GM21786 (cell line): ENCODE results near the gene LRP1.

Experiments used
- ATAC-seq: cut with Tn5 transposase; IDR thresholded peaks from one replicate; pipeline ENCODE4 v1.9.1; 2021; ENCODE audit not compliant: unreplicated experiment

The LRP1 gene

DNA sequence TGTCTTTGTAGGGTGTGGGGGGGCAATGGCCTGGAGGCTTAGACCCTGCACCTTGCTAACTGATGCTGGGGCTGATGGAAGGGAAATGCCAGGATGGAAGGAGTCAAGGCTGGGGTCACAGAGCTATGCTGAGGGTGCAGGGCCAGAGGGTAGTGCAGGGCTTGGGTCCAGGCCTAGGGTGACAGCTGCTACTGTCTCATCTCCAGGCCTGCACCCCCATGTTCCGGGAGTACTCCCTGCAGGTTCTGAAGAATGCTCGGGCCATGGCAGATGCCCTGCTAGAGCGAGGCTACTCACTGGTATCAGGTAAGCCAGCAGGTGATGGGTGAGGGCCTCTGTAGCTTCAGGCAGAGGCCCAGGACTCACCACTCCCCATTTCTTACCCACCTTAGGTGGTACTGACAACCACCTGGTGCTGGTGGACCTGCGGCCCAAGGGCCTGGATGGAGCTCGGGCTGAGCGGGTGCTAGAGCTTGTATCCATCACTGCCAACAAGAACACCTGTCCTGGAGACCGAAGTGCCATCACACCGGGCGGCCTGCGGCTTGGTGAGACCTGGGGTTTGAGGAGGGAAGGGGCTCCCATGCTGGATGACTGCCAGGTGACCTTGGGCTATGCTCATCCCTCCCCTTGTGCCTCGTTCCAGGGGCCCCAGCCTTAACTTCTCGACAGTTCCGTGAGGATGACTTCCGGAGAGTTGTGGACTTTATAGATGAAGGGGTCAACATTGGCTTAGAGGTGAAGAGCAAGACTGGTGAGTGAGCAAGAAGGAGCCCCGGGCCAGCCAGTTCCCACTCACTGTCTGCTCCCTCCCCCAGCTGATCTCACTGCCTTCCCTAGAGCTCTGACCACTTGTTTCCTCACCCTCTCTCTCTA is 105.3 kb downstream of the LRP1 start:
- ATAC-seq: no peak

DNA sequence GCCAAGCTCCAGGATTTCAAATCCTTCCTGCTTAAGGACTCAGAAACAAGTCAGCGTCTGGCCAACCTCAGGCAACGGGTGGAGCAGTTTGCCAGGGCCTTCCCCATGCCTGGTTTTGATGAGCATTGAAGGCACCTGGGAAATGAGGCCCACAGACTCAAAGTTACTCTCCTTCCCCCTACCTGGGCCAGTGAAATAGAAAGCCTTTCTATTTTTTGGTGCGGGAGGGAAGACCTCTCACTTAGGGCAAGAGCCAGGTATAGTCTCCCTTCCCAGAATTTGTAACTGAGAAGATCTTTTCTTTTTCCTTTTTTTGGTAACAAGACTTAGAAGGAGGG is 105.9 kb downstream of the LRP1 start:
- ATAC-seq: no peak

DNA sequence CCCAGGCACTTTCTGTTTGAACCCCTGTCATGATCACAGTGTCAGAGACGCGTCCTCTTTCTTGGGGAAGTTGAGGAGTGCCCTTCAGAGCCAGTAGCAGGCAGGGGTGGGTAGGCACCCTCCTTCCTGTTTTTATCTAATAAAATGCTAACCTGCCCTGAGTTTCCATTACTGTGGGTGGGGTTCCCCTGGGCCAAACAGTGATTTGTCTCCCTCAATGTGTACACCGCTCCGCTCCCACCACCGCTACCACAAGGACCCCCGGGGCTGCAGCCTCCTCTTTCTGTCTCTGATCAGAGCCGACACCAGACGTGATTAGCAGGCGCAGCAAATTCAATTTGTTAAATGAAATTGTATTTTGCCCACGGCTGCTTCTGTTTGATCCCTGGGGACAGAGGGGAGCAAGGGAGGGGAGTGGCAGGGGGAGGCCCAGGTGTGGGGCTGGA is 106.3 kb downstream of the LRP1 start:
- ATAC-seq: no peak

DNA sequence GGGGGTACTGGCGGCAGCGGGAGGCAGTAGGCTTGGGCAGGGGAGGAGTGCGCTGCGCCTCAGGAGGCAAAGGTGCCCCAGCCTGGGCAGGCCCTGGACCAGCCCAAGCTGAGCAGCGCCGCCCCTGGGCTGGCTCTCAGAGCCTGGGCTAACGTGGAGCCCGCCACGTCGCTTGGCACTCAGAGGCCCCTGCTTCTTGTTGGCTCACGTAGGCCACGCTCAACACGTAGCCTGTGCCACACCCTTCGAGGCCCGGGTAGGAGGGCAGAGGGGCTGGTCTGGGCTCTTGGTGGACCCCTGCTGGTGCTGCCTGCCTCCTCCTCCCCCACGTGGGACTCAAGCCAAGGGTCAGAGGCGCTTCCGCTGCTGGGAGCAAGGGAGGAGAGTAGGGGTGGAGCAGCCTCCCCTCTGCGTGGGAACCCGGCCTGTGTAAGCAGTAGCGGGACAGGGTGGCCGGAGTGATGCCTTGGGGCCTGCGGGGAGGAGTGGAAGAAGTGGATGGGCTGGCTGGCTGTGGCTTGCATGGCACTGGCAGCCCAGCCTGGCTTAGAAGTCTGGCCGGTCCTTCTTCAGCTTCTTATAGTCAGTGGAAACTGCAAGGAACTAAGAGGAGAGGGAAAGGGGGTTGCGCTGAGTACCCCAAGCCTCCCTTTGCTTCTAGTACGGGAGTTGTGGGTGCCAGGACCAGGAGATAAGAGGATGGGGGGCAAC is 106.9 kb downstream of the LRP1 start:
- ATAC-seq: no peak

DNA sequence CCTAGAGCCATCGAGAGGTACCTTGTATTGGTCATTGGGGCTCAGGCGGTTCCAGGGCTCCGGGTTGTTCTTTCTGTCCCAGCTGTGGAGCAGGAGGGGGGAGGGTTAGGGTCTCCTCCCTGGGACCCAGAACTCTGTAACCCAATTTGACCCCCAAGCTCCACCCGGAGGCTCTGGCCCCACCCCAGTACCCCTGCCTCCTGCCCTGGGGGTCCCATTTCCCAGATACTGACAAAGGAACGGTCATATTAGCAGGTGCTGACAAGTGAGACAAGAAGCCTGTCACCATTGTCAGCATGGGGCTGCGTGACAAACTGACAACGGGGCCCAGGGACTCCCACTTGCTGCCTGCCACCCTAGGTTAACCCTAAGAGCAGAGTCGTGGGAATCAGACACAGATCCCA is 107.4 kb downstream of the LRP1 start:
- no peak for ATAC-seq

DNA sequence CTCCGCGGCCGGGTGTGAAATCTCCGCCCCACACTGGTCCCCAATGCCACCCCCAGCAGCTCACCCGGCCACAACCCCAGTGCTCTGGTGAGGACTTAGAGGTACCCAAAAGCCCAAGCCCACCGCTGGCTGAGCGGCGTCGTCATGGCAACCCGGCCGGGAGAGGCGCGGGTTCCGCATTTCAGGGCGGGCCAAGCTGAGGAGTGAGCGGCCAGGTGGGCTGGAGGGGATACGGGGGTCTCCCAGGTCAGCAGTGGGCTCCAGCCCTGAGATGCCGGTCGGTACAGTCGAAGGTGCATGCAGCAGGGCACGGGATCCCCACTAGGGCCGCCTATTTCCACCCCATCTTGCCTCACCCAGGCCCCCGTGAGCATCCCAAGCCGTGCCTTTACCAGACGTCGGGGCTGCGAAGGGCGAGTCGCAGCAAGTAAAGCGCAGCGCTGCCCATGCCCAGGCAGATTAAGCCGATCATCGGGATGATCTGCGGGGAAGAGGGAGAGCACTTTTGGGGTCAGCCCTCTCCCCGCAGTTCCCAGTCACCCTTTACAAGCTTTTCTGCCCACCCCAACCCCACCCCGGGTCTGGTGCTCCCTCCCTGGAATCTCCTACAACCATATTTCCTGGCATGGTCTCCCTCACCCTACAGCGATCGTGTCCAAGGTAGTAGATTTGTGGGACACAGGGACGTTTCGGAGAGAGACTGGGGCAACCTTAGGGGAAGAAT is 108.1 kb downstream of the LRP1 start:
- ATAC-seq: no peak

DNA sequence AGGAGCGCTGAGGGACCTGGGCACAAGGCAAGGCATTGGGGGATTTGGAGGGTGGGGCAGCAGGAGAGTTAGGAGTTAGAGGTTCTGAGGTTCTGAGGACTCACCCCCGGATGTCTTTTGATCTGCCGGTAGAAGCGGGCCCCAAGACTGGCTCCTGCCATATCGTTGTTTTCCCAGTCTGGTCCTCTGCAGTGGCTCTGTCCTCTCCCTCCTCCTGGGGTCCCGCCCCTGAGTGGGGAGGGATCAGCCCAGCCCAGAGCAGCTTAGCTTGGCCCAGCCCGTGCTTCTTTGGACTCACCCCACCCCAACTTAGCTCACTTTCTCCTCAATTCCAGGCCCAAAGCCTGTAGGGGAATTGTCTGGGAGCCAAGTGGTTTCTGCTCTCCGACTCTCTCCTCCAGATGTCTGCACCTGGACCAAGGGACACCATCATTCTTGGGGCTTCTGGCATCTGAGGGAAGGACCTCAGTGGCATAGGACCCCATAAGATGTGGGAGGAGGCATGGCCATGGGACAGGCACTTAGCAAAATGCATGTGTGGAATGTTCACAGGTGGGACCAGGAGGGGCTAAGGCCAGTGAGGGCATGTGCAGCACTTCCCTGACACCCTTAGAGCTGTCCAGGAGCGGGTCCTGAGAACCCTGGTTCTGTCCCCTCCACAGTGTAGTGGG is 108.8 kb downstream of the LRP1 start:
- no peak for ATAC-seq

DNA sequence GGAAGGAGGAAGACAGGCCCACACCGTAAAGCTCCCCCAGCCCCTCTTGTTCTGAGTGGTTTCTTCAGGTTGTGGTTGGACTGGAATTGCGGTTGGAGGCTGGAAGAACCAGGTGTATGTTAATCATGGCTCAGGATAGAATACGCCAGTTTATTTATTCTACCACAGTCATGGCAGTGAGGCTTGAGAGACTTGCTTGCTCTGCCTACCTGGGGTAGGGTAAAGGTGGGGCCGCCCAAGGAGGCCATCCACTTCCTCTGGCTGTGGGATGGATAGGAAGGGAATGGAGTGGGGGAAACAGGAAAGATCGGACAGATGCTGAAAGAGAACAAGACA is 109.3 kb downstream of the LRP1 start:
- ATAC-seq: no peak

DNA sequence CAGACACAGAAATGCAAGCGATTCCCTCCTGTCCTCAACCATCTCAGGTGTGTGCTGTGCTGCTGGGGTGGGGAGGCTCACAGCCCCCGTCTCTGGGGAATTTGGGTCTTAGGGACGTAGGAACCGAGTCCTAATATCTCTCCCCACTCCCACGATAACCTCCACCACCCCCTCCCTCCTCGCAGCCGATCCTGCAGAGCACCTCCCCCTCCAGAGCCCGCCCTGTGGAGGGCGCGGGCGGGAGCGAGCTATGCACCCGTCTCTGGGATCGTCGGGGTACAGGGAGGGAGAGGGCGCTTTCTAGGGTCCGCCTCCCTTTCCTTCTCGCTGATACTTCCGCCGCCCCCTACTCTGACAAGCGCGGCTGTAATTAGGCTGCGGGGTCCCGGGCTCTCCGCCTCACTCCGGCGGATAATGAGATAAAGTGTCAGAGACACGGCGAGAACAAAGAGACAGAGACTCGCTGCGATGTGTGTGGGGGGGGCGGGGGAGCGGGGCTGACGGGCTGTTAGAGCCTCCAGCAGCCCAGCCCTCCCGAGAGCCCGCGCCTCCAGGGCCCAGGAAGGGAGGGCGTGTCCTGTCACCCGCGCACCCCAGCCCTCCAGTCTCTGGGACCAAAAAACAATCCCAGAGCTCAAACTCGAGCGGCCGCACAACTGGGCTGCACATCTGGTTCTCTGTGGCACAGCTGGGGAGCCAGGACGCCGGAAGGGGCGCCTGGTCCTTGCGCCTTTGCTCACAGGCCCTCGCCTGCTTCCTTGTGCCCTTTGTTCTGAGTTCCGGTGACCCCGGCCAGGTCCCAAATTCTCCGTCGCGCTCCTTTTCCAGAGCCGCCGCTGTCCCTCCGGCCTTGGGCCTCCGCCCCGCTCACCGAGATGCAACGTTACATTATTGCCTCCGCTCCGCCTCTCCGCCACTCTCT is 109.9 kb downstream of the LRP1 start:
- ATAC-seq: no peak

DNA sequence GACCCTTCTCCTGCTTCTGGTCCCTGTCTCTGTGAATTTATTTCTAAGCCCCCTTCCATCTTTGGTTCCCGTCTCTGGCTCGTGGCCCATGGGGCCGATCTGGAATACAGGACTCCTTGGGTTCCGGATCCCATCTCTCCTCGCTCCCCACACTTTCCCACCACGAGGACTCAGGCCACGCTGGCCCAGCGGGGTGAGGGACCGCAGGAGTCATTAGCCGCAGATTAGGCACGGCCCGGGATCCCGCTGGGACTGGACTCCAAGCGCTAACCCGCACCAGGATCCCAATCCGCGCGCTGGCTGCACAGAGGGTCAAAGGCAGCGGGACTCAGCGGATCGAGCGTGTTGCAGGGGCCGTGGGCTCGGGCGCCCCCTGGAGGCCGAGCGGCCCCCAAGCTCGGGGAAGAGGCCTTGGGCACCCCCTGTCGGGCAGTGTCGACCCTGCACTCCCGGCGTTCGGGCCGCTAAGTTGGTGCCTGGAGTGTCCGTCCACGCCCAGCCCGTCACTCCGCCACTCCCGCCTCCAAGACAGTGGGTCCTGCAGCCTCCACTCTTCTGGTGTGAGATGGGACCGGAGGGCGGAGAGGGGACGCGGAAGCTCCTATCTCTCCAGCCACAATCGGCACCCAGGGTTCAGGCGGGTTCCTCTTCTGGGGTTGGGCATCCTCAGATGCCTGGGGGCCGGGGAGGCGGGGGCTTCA is 110.7 kb downstream of the LRP1 start:
- peak; percentile 41 for ATAC-seq

DNA sequence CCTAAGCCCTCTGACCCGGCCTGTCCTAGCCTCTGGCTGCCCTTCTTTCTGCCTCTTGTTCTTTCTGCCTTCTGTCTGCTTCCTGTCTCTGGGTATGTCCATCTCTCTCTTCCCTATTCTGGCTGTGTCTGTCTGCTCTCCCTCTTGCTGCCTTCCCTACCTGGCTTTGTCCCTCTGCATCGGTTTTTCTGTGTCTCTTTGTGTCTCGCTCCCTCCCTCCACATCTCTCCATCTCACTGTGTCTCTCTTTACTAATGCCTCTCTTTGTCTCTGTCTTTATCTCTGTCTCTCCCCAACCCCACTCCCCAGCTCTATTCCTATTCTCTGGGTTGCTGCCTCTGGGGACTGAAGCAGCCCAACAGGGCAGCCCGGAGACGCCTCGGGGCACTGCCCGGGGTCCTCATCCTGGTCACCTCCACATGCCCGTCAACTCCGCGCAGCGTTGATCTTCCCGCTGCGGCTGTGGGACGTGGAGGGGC is 111.3 kb downstream of the LRP1 start:
- ATAC-seq: no peak

DNA sequence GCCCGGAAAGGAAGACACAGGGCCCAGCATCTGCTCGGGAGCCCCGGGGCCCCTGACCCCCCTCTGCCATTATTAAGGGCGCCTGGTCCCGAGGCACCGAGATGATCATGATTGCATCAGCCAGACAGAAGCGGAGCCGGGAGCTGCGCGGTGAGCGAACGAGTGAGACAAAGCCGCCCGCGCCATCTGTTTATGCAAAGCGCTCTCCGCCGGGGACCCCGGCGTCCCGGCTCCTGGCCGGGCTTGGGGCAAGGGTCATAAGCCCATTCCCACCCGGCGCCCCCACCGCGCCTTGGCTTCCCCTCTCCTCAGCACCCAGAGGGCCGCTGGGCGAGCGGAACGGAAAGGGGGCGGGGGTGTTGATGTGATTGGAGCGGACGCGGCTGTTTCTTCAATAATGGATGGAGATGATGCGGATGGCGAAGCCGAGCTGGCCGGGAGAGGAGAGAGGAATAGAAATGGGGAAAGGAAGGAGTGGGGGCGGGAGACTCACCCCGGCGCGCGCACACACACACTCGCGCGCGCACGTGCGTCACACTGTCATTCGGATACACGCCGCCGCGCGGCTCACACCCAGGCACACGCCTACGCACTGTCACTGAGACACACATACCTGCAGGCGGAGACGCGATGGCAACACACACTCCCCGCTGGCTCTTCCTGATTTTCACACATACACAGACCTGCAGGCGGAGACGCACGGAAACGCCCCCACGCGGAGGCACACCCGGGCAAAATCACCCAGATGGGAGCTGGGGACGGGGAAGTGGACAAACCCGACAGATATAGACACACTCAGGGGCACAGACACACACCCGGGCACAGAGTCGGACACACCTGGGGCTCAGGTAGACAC is 112.0 kb downstream of the LRP1 start:
- ATAC-seq: no peak

DNA sequence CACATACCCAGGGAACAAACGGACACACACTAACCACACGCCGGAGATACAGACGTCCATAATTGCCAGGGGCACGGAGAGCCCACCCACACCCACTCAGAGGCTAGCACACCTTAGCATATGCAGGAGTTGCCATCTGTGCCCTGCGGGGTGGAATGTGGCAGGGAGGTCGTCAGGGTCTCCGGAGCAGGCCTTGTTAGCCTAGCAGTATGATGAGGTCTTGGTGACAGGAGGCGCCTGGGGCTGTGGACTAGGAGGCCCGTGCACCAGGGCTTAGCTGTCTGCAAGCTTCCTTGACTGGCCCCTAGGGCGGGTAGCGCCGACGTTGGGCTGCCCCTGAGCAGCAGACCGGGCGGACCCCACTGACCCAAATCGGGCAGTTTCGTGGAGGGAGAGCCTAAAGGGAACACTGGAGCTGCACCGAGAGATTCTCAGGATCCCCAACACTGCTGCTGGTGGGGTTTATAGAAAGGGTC is 112.7 kb downstream of the LRP1 start:
- ATAC-seq: no peak

DNA sequence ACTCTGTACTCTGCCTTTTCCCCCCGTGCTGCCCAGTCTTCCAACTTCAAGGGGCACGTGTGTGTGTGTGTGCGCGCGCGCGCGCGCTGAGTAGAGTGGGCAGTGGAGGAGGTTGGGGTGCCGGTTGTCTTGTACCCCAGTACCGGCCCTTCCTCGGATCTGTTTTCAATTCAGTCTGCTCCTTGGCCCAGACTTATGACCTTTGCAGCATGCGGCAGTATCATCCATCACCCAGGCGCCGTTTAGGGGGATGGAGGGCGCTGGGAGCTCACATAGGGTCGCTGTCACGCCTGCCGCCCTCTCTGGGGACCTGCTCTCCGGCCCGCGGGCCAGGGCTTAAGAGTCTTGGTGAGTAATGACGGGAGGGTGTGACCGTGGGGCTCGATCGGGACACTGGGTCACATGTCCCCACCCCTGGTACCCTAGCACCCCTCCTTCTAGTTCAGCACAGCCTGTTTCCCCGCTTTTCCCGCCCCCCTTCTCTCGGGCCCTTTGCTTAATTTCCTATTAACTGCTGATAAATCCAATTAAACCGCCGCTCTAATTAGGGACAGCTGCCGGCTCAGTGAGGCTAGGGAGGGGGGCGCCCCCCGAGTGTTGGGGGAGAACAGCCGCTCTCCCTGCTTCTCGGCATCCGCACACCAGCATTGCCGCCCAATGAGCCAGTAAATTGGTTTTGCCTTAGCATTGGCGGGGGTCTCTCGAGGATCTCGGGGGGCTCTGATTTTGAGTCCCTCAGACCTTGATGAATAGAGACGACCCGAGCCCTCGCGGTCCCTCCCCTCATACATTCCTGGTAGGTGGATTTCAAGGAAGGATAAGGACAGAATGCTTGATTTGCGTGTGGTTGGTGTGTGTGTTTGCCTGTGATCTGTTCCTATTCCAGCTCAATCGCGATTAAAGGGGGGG is 113.4 kb downstream of the LRP1 start:
- no peak for ATAC-seq

DNA sequence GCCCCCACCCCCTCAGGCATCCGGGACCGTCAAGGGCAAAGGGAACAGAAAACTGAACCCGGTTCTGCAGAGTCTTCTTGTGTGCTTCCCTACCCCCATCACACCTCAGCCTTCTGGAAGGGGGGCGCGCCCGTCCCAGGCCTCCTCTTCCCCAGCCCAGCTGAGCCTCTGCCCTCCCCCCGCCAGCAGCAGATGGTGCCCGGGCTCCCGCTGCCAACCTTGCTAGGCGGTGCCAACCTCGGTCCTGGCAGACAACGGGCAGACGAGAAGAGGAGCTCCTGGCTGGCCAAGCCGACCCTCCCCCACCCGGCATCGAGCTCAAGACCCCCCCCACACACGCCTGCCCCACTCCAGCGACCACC is 114.0 kb downstream of the LRP1 start:
- no peak for ATAC-seq

DNA sequence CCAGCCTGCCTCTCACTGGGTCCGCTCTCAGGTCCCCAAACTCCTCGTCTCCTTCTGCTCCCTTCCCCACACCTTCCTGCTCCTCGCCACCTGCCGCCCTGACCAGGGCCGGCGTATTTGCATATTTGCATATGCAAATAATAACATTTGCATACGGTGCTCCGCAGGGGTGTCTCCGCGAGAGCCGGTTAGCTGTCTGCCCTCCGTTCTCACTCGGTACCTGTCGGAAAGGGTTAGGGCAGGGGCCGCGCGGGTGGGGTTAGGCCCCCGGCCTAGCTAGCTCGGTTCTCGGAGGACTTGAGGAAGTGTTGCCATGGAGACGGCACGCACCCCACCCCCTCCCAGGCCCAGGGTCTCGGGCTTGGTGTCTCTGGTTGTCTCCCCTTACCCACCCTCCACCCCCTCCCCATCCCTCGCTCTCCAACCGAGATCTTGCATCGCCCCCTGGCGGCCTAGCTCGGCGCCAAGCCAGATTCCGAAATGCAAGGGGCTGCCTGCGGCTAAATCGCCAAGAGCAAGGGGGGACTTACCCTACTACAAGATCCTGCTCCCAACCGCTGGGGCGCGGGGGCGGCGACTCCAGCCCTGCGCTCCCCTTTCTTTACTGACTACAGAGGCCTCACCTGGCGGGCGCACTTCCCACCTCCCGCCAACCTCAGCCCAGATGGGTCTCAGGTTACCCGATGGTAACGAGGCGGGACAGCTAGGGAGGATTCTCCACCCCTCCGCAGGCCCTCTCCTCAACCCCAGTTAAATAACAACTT is 114.6 kb downstream of the LRP1 start:
- peak; percentile 30 for ATAC-seq
